Measurements from ENCODE around the gene AKNA.

Gene AKNA

GRCh38 chr9:114314881-114315722 is 72.7 kb downstream of the AKNA start:
- no peak for DNase-seq (ENCODE audit: low read depth)
- TF ChIP-seq CTCF (conservative IDR thresholded peaks at IDR 0.05; ENCODE audit: low read depth, low read length): no peak
- H3K4me3 ChIP-seq (ENCODE audit: low read length): no peak overlapping the region

GRCh38 chr9:114314256-114314867 is 73.4 kb downstream of the AKNA start:
- DNase-seq (ENCODE audit: low read depth): no peak
- TF ChIP-seq CTCF (conservative IDR thresholded peaks at IDR 0.05; ENCODE audit: low read depth, low read length): no peak
- no peak overlapping the region for H3K4me3 ChIP-seq (ENCODE audit: low read length)

GRCh38 chr9:114313186-114313585 is 74.6 kb downstream of the AKNA start:
- DNase-seq (ENCODE audit: low read depth): no peak
- H3K4me3 ChIP-seq (ENCODE audit: low read length): no peak overlapping the region
- no peak for TF ChIP-seq CTCF (conservative IDR thresholded peaks at IDR 0.05; ENCODE audit: low read depth, low read length)

GRCh38 chr9:114312513-114312875 is 75.3 kb downstream of the AKNA start:
- DNase-seq (ENCODE audit: low read depth): no peak
- TF ChIP-seq CTCF (conservative IDR thresholded peaks at IDR 0.05; ENCODE audit: low read depth, low read length): no peak
- no peak overlapping the region for H3K4me3 ChIP-seq (ENCODE audit: low read length)

- no peak for DNase-seq (ENCODE audit: low read depth)
- TF ChIP-seq CTCF (conservative IDR thresholded peaks at IDR 0.05; ENCODE audit: low read depth, low read length): no peak
- no peak overlapping the region for H3K4me3 ChIP-seq (ENCODE audit: low read length)
Observed at GRCh38 chr9:114311571-114312512, 75.9 kb downstream of the AKNA start.

GRCh38 chr9:114310471-114311450 is 77.0 kb downstream of the AKNA start:
- DNase-seq (ENCODE audit: low read depth): no peak
- TF ChIP-seq CTCF (conservative IDR thresholded peaks at IDR 0.05; ENCODE audit: low read depth, low read length): no peak
- H3K4me3 ChIP-seq (ENCODE audit: low read length): no peak overlapping the region
